GM13976 (cell line): Measurements from ENCODE around the gene PRMT7.
A peak's percentile ranks its signal among the peaks of the same experiment; 100 is the strongest.

Experiments used
- DNase-seq: peaks from one replicate; pipeline ENCODE4 v3.0.0; 2012; ENCODE audit warnings: low spot score
- CTCF ChIP-seq: IDR thresholded peaks from 2 replicates; pipeline ENCODE4 v1.5.1; 2012; ENCODE audit warnings: borderline replicate concordance, mild to moderate bottlenecking; ENCODE audit not compliant: insufficient read depth; ENCODE audit errors: extremely low read depth, missing control alignments, control extremely low read depth
- in situ Hi-C: fragments of 300-500 bp; cut with MboI; formaldehyde crosslinking; loops from one replicate; pipeline ENCODE4 v1.12.0; 2022; ENCODE audit warnings: low sequenced_read_pairs, mixed read lengths, inconsistent platforms; ENCODE audit not compliant: unreplicated experiment

Gene PRMT7

GRCh38 chr16:68310774-68311511, at the start of gene PRMT7, which contains the start of gene SLC7A6OS:
PRMT7 (plus strand) TSS chr16:68311019; CDS start chr16:68315980, 4,961 bp downstream.
SLC7A6OS (minus strand) TSS chr16:68310946; CDS start chr16:68310926, 20 bp downstream.
- peak; percentile 99 for DNase-seq
- in situ Hi-C loops = no loop called here

GRCh38 chr16:68263559-68264127, 47.2 kb upstream of the PRMT7 start:
- in situ Hi-C loops = loop anchor here (5.0 kb wide), 1 partner anchor 69 kb away; no protein-coding TSS in a partner anchor
- DNase-seq = no peak
- no peak for TF ChIP-seq CTCF

More at GRCh38 chr16:68310774-68311511, at the start of gene PRMT7, which contains the start of gene SLC7A6OS:
- no peak for TF ChIP-seq CTCF

- in situ Hi-C loops = loop anchor here (5.0 kb wide), 1 partner anchor 68 kb away; no protein-coding TSS in a partner anchor
- peak; percentile 92 for DNase-seq
Observed at GRCh38 chr16:68264128-68265077, 46.4 kb upstream of the PRMT7 start, which contains the start of gene SLC7A6. SLC7A6 (plus strand) TSS chr16:68264526; CDS start chr16:68274727, 10,201 bp downstream.

GRCh38 chr16:68265078-68265920, 45.5 kb upstream of the PRMT7 start:
- DNase-seq = no peak
- TF ChIP-seq CTCF = no peak
- in situ Hi-C loops = no loop called here

More at GRCh38 chr16:68264128-68265077, 46.4 kb upstream of the PRMT7 start, which contains the start of gene SLC7A6:
- TF ChIP-seq CTCF = peak; percentile 78

GRCh38 chr16:68267612-68268405, 43.0 kb upstream of the PRMT7 start:
- no peak for TF ChIP-seq CTCF
- DNase-seq = no peak
- in situ Hi-C loops = no loop called here
